RWPE2 (cell line): ENCODE measurements around the gene KLHDC10.
"Not testable (repeated sequence)": the region's sequence is repeated elsewhere in the genome, so short reads cannot be mapped to it uniquely, and the experiment has no call there.

ENCODE experiments used
- ATAC-seq: fragments of 200-7000 bp; cut with Tn5 transposase; 3 replicates; pipeline ENCODE4 v1.9.1; 2021; ENCODE audit warnings: low read depth
- DNase-seq: peaks from one replicate; pipeline ENCODE4 v3.0.0-alpha.2; 2020; ENCODE audit warnings: low spot score
- H3K27ac ChIP-seq: fragments of 450-650 bp; 2 replicates; pipeline ENCODE4 v1.5.1; 2017; ENCODE audit warnings: mild to moderate bottlenecking; ENCODE audit not compliant: poor library complexity, severe bottlenecking
- H3K27me3 ChIP-seq: fragments of 250-450 bp; sonication (Bioruptor Pico); 2 replicates; pipeline ENCODE4 v1.5.1; 2021; ENCODE audit warnings: mild to moderate bottlenecking, moderate library complexity; ENCODE audit not compliant: insufficient read depth, poor library complexity, severe bottlenecking
- H3K36me3 ChIP-seq: fragments of 250-450 bp; sonication (Bioruptor Pico); 2 replicates; pipeline ENCODE4 v1.5.1; 2020; ENCODE audit warnings: low read depth, mild to moderate bottlenecking, moderate library complexity
- H3K4me1 ChIP-seq: fragments of 250-450 bp; sonication (Bioruptor Pico); 2 replicates; pipeline ENCODE4 v1.5.1; 2021; ENCODE audit warnings: mild to moderate bottlenecking, moderate library complexity; ENCODE audit not compliant: insufficient read depth, poor library complexity, severe bottlenecking
- H3K4me3 ChIP-seq: fragments of 250-450 bp; sonication (Bioruptor Pico); 2 replicates; pipeline ENCODE4 v1.5.1; 2021; ENCODE audit warnings: mild to moderate bottlenecking, moderate library complexity; ENCODE audit not compliant: severe bottlenecking
- H3K9me3 ChIP-seq: fragments of 250-450 bp; sonication (Bioruptor Pico); 2 replicates; pipeline ENCODE4 v1.5.1; 2021; ENCODE audit warnings: mild to moderate bottlenecking, moderate library complexity; ENCODE audit not compliant: severe bottlenecking
- TF ChIP-seq, protein P1 (sequence below): fragments of 450-650 bp; IDR thresholded peaks from one replicate; pipeline ENCODE4 v1.5.1; 2017; ENCODE audit warnings: mild to moderate bottlenecking, moderate library complexity; ENCODE audit not compliant: poor library complexity, severe bottlenecking

The KLHDC10 gene

DNA sequence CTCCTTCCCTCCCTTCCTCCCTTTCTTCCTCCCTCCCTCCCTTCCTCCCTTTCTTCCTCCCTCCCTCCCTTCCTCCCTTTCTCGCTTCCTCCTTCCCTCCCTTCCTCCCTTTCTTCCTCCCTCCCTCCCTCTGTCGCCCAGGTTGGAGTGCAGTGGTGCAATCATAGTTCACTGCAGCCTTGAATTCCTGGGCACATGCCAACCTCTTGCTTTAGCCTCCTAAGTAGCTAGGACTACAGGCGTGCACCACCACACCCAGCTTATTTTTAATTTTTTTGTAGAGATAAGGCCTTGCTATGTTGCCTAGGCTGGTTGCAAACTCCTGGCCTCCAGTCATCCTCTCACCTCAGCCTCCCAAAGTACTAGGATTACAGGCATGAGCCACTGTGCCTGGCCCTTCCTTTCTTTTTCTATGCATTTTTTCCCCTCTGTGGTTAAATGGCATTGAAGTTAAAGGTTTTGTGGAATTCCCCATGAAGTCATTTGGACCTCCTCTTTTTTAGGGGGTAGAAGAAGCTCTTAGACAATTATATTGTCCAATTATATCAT lies 9.6 kb downstream of the KLHDC10 start:
- Histone ChIP-seq H3K4me1 (peaks cover 10% of the 10 kb centered on the region), H3K27me3 (no peaks in the 10 kb centered on the region), H3K36me3 (peaks cover 16% of the 10 kb centered on the region; the same call in 1 of the 2 replicates), H3K4me3 (no peak overlapping the region), H3K9me3 (no peaks in the 10 kb centered on the region), H3K27ac (no peak overlapping the region)
- TF ChIP-seq, protein P1, sequence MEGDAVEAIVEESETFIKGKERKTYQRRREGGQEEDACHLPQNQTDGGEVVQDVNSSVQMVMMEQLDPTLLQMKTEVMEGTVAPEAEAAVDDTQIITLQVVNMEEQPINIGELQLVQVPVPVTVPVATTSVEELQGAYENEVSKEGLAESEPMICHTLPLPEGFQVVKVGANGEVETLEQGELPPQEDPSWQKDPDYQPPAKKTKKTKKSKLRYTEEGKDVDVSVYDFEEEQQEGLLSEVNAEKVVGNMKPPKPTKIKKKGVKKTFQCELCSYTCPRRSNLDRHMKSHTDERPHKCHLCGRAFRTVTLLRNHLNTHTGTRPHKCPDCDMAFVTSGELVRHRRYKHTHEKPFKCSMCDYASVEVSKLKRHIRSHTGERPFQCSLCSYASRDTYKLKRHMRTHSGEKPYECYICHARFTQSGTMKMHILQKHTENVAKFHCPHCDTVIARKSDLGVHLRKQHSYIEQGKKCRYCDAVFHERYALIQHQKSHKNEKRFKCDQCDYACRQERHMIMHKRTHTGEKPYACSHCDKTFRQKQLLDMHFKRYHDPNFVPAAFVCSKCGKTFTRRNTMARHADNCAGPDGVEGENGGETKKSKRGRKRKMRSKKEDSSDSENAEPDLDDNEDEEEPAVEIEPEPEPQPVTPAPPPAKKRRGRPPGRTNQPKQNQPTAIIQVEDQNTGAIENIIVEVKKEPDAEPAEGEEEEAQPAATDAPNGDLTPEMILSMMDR: no peak
- DNase-seq (no peak), ATAC-seq (no peak)

DNA sequence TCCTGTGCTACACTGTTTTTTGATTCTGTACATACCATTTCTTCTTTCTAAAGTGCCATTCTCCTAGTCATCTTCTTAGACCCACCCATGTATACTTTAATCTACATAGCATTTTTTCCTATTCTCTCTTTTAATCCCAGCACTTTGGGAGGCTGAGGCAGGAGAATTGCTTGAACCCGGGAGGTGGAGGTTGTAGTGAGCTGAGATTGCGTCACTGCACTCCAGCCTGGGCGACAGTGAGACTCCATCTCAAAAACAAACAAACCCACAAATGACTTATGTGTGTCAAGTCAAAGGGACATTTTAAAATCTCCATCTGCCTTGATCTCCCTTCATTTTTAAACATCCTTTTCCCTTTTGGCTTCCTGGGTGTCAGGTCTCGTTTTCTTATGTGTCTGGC lies 13.2 kb downstream of the KLHDC10 start:
- H3K27ac ChIP-seq, H3K4me1 ChIP-seq, ATAC-seq, H3K4me3 ChIP-seq, H3K27me3 ChIP-seq, H3K9me3 ChIP-seq, H3K36me3 ChIP-seq, DNase-seq: not testable (repeated sequence)

DNA sequence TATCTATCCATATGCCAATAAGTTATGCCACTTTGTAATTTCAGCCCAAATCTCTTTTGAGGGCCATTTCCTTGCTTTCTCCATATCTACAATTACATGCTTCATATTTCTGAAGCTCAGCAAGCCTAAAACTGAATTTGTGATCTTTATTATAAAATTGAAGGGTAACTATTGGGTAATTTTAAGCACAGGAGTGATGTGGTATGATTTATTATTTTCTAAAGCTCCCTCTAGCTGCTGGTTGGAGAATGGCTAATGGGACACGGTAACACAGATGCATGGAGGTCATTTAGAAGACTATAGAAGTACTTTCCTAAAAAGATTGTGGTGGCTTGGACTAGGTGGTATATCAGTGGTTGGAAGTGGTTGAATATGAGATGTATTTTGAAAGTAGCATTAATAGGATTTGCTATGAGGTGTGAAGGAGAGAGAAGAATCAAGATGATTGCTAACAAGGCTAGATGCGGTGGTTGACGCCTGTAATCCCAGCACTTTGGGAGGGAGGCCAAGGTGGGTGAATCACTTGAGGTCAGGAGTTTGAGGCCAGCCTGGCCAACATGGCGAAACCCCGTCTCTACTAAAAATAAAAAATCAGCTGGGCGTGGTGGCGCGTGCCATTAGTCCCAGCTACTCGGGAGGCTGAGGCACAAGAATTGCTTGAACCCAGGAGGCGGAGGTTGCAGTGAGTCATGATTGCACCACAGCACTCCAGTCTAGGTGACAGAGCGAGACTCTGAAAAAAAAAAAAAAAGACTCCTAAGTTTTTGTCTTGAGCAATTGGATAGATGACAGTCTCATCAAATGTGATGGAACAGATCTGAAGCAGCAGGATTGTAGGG lies 13.9 kb downstream of the KLHDC10 start:
- no peak for DNase-seq
- ATAC-seq: no peak

GRCh38 chr7:130085235-130085634 lies 14.9 kb downstream of the KLHDC10 start:
- not testable (repeated sequence) for H3K9me3 ChIP-seq, H3K4me1 ChIP-seq, DNase-seq, ATAC-seq, H3K27ac ChIP-seq, H3K27me3 ChIP-seq, H3K4me3 ChIP-seq, H3K36me3 ChIP-seq

More for the DNA sequence above, 13.9 kb downstream of the KLHDC10 start:
- Histone ChIP-seq H3K4me1 (peaks cover 2% of the 10 kb centered on the region), H3K27ac (no peak overlapping the region), H3K4me3 (no peak overlapping the region), H3K27me3 (no peaks in the 10 kb centered on the region), H3K36me3 (peaks cover 2% of the 10 kb centered on the region; the same call in 1 of the 2 replicates), H3K9me3 (no peaks in the 10 kb centered on the region)
- TF ChIP-seq, protein P1: peak; percentile 59

GRCh38 chr7:130086938-130087337 lies 16.6 kb downstream of the KLHDC10 start:
- ATAC-seq: no peak
- TF ChIP-seq, protein P1: no peak

More at GRCh38 chr7:130086938-130087337, 16.6 kb downstream of the KLHDC10 start:
- Histone ChIP-seq H3K27me3 (no peaks in the 10 kb centered on the region), H3K36me3 (no peaks in the 10 kb centered on the region), H3K4me1 (no peaks in the 10 kb centered on the region), H3K27ac (no peak overlapping the region), H3K9me3 (no peaks in the 10 kb centered on the region), H3K4me3 (no peak overlapping the region)
- DNase-seq: no peak
